Neural progenitor cell (in vitro differentiated cells): Measurements from ENCODE around the gene PLCD3.

ENCODE experiments used
- EZH2 ChIP-seq: fragments of 200-600 bp; sonication (generic); IDR thresholded peaks from 2 replicates; pipeline ENCODE4 v1.6.1; 2017; ENCODE audit warnings: antibody characterized with exemption, mild to moderate bottlenecking, moderate library complexity
- EZH2phosphoT487 ChIP-seq: fragments of 200-600 bp; sonication (generic); IDR thresholded peaks from 2 replicates; pipeline ENCODE4 v1.6.1; 2017; ENCODE audit warnings: antibody characterized with exemption
- TF ChIP-seq, protein P1 (sequence below): fragments of 200-600 bp; sonication (generic); IDR thresholded peaks from 2 replicates; pipeline ENCODE4 v1.5.1; 2017; ENCODE audit warnings: antibody characterized with exemption, mild to moderate bottlenecking

DNA sequence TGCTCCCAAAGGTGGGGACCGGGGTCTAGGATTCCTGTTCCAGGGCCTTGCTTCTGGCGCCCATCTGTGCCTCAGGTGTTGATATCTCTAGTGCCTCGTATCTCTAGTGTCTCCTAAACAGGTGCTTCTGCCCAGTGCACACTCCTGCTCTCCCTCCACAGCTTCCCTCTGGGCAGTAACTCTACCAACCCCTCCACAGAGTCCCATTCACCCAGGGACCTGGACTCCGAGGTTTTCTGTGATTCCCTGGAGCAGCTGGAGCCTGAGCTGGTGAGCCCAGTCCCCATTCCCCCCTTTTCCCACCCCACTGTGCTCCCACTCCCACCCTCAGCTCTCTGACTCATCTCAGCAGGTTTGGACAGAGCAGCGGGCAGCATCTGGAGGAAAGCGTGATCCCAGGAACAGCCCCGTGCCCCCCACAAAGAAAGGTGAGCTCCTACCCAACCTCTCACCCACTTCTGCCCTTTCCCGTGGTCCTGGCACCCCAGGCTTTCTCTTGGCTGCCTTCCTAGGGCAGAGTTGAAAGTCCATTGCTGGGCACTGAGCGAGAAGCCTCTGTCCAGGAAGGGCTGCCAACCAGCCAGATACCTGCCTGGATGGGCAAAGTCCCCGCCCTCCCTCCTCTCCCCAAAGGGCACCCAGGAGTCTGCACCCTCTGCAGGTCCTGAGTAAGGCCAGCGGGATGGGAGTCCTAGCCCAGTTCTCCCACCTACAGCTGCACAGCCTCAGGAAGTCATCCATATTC, 5.4 kb upstream of the PLCD3 start:
- TF ChIP-seq, protein P1, sequence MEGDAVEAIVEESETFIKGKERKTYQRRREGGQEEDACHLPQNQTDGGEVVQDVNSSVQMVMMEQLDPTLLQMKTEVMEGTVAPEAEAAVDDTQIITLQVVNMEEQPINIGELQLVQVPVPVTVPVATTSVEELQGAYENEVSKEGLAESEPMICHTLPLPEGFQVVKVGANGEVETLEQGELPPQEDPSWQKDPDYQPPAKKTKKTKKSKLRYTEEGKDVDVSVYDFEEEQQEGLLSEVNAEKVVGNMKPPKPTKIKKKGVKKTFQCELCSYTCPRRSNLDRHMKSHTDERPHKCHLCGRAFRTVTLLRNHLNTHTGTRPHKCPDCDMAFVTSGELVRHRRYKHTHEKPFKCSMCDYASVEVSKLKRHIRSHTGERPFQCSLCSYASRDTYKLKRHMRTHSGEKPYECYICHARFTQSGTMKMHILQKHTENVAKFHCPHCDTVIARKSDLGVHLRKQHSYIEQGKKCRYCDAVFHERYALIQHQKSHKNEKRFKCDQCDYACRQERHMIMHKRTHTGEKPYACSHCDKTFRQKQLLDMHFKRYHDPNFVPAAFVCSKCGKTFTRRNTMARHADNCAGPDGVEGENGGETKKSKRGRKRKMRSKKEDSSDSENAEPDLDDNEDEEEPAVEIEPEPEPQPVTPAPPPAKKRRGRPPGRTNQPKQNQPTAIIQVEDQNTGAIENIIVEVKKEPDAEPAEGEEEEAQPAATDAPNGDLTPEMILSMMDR = no peak
- TF ChIP-seq EZH2 (no peak), EZH2phosphoT487 (no peak)
